ENCODE results near the gene ORAI1.

The ORAI1 gene

GRCh38 chr12:121603581-121603980 lies 22.7 kb upstream of the ORAI1 start:
- Histone ChIP-seq H3K4me1 (ENCODE audit: control extremely low read depth in 1 of 4, control insufficient read depth in 4 of 4, insufficient read depth in 4 of 4, low read length in 3 of 4) (peaks cover 0 to 2% (median 0%) of the 10 kb centered on the region in 4 experiments), H3K36me3 (ENCODE audit: control insufficient read depth in 4 of 4, insufficient read depth in 4 of 4, low read length in 3 of 4) (no peaks in the 10 kb centered on the region), H3K4me3 (ENCODE audit: control insufficient read depth in 1 of 7, extremely low read depth in 1 of 7, insufficient read depth in 4 of 7, low read depth in 2 of 7, low read length in 6 of 7) (no peak overlapping the region), H3K27ac (ENCODE audit: insufficient read depth in 1 of 2, low read depth in 1 of 2, low read length in 2 of 2, poor library complexity in 1 of 2, severe bottlenecking in 2 of 2) (no peak overlapping the region), H3K9me3 (ENCODE audit: control extremely low read depth in 1 of 5, control insufficient read depth in 4 of 5, insufficient read depth in 2 of 5, low read depth in 1 of 5, low read length in 4 of 5) (no peaks in the 10 kb centered on the region), H3K27me3 (replicated peaks in 2 of 5; ENCODE audit: control insufficient read depth in 4 of 5, insufficient read depth in 5 of 5, low read length in 4 of 5) (no peaks in the 10 kb centered on the region)
- POLR2A ChIA-PET = no interaction called here
- CTCF ChIA-PET = no interaction called here
- WGBS (ENCODE audit: insufficient coverage) = 100% methylated on average over 5 of the region's 6 CpGs
- DNase-seq = no peak

GRCh38 chr12:121608301-121608700 lies 18.0 kb upstream of the ORAI1 start:
- 97% methylated on average over 6 of the region's 6 CpGs for WGBS (ENCODE audit: insufficient coverage)
- DNase-seq = no peak
- H3K4me3 ChIP-seq (ENCODE audit: control insufficient read depth in 1 of 7, extremely low read depth in 1 of 7, insufficient read depth in 4 of 7, low read depth in 2 of 7, low read length in 6 of 7) = no peak overlapping the region
- no peak overlapping the region for H3K27ac ChIP-seq (ENCODE audit: insufficient read depth in 1 of 2, low read depth in 1 of 2, low read length in 2 of 2, poor library complexity in 1 of 2, severe bottlenecking in 2 of 2)
- H3K9me3 ChIP-seq (ENCODE audit: control extremely low read depth in 1 of 5, control insufficient read depth in 4 of 5, insufficient read depth in 2 of 5, low read depth in 1 of 5, low read length in 4 of 5) = no peaks in the 10 kb centered on the region
- POLR2A ChIA-PET = interaction anchor here (0.6 kb wide), 1 partner anchor 1039 kb away, joined by 4 read pairs; no protein-coding TSS in a partner anchor
- H3K36me3 ChIP-seq (ENCODE audit: control insufficient read depth in 4 of 4, insufficient read depth in 4 of 4, low read length in 3 of 4) = no peaks in the 10 kb centered on the region
- CTCF ChIA-PET = no interaction called here
- H3K27me3 ChIP-seq (replicated peaks in 2 of 5; ENCODE audit: control insufficient read depth in 4 of 5, insufficient read depth in 5 of 5, low read length in 4 of 5) = no peaks in the 10 kb centered on the region
- H3K4me1 ChIP-seq (ENCODE audit: control extremely low read depth in 1 of 4, control insufficient read depth in 4 of 4, insufficient read depth in 4 of 4, low read length in 3 of 4) = peaks cover 0 to 2% (median under 1%) of the 10 kb centered on the region in 4 experiments

GRCh38 chr12:121610239-121611149 lies 15.8 kb upstream of the ORAI1 start:
- Histone ChIP-seq H3K27ac (ENCODE audit: insufficient read depth in 1 of 2, low read depth in 1 of 2, low read length in 2 of 2, poor library complexity in 1 of 2, severe bottlenecking in 2 of 2) (no peak overlapping the region), H3K4me3 (ENCODE audit: control insufficient read depth in 1 of 7, extremely low read depth in 1 of 7, insufficient read depth in 4 of 7, low read depth in 2 of 7, low read length in 6 of 7) (no peak overlapping the region), H3K9me3 (ENCODE audit: control extremely low read depth in 1 of 5, control insufficient read depth in 4 of 5, insufficient read depth in 2 of 5, low read depth in 1 of 5, low read length in 4 of 5) (no peaks in the 10 kb centered on the region), H3K27me3 (replicated peaks in 2 of 5; ENCODE audit: control insufficient read depth in 4 of 5, insufficient read depth in 5 of 5, low read length in 4 of 5) (no peaks in the 10 kb centered on the region), H3K36me3 (ENCODE audit: control insufficient read depth in 4 of 4, insufficient read depth in 4 of 4, low read length in 3 of 4) (no peaks in the 10 kb centered on the region), H3K4me1 (ENCODE audit: control extremely low read depth in 1 of 4, control insufficient read depth in 4 of 4, insufficient read depth in 4 of 4, low read length in 3 of 4) (peaks cover 0 to 2% (median under 1%) of the 10 kb centered on the region in 4 experiments)
- WGBS (ENCODE audit: insufficient coverage) = 92% methylated on average over 9 of the region's 11 CpGs
- POLR2A ChIA-PET = interaction anchor here (0.6 kb wide), 1 partner anchor 39 kb away, joined by 4 read pairs; no protein-coding TSS in a partner anchor
- no peak for DNase-seq
- CTCF ChIA-PET = interaction anchor here (0.5 to 2.1 kb wide), 5 partner anchors 9 to 58 kb away, joined by 4 to 6 read pairs (median 5); no protein-coding TSS in a partner anchor

- CTCF ChIA-PET = interaction anchor here (1.5 to 2.1 kb wide), 3 partner anchors 12 to 16 kb away, joined by 5 to 6 read pairs (median 5); no protein-coding TSS in a partner anchor
Observed at GRCh38 chr12:121611306-121611705, 15.0 kb upstream of the ORAI1 start.

GRCh38 chr12:121613462-121613861 lies 12.9 kb upstream of the ORAI1 start:
- ChIA-PET POLR2A (no interaction called here), CTCF (no interaction called here)
- no peaks in the 10 kb centered on the region for H3K9me3 ChIP-seq (ENCODE audit: control extremely low read depth in 1 of 5, control insufficient read depth in 4 of 5, insufficient read depth in 2 of 5, low read depth in 1 of 5, low read length in 4 of 5)
- H3K27me3 ChIP-seq (replicated peaks in 2 of 5; ENCODE audit: control insufficient read depth in 4 of 5, insufficient read depth in 5 of 5, low read length in 4 of 5) = no peaks in the 10 kb centered on the region
- H3K27ac ChIP-seq (ENCODE audit: insufficient read depth in 1 of 2, low read depth in 1 of 2, low read length in 2 of 2, poor library complexity in 1 of 2, severe bottlenecking in 2 of 2) = no peak overlapping the region
- no peak for DNase-seq
- H3K4me3 ChIP-seq (ENCODE audit: control insufficient read depth in 1 of 7, extremely low read depth in 1 of 7, insufficient read depth in 4 of 7, low read depth in 2 of 7, low read length in 6 of 7) = no peak overlapping the region
- no peaks in the 10 kb centered on the region for H3K36me3 ChIP-seq (ENCODE audit: control insufficient read depth in 4 of 4, insufficient read depth in 4 of 4, low read length in 3 of 4)
- 100% methylated on average over 2 of the region's 7 CpGs for WGBS (ENCODE audit: insufficient coverage)
- H3K4me1 ChIP-seq (ENCODE audit: control extremely low read depth in 1 of 4, control insufficient read depth in 4 of 4, insufficient read depth in 4 of 4, low read length in 3 of 4) = peaks cover 0 to 2% (median under 1%) of the 10 kb centered on the region in 4 experiments

More at GRCh38 chr12:121611306-121611705, 15.0 kb upstream of the ORAI1 start:
- POLR2A ChIA-PET = interaction anchor here (0.6 kb wide), 1 partner anchor 38 kb away, joined by 4 read pairs; no protein-coding TSS in a partner anchor
- DNase-seq = peak in 1 of 3 donors; percentile 25
- H3K9me3 ChIP-seq (ENCODE audit: control extremely low read depth in 1 of 5, control insufficient read depth in 4 of 5, insufficient read depth in 2 of 5, low read depth in 1 of 5, low read length in 4 of 5) = no peaks in the 10 kb centered on the region
- no peak overlapping the region for H3K4me3 ChIP-seq (ENCODE audit: control insufficient read depth in 1 of 7, extremely low read depth in 1 of 7, insufficient read depth in 4 of 7, low read depth in 2 of 7, low read length in 6 of 7)
- H3K36me3 ChIP-seq (ENCODE audit: control insufficient read depth in 4 of 4, insufficient read depth in 4 of 4, low read length in 3 of 4) = no peaks in the 10 kb centered on the region
- H3K4me1 ChIP-seq (ENCODE audit: control extremely low read depth in 1 of 4, control insufficient read depth in 4 of 4, insufficient read depth in 4 of 4, low read length in 3 of 4) = peaks cover 0 to 2% (median under 1%) of the 10 kb centered on the region in 4 experiments
- H3K27me3 ChIP-seq (replicated peaks in 2 of 5; ENCODE audit: control insufficient read depth in 4 of 5, insufficient read depth in 5 of 5, low read length in 4 of 5) = no peaks in the 10 kb centered on the region
- H3K27ac ChIP-seq (ENCODE audit: insufficient read depth in 1 of 2, low read depth in 1 of 2, low read length in 2 of 2, poor library complexity in 1 of 2, severe bottlenecking in 2 of 2) = no peak overlapping the region
- 100% methylated on average over 2 of the region's 2 CpGs for WGBS (ENCODE audit: insufficient coverage)

- Histone ChIP-seq H3K9me3 (ENCODE audit: control extremely low read depth in 1 of 5, control insufficient read depth in 4 of 5, insufficient read depth in 2 of 5, low read depth in 1 of 5, low read length in 4 of 5) (no peaks in the 10 kb centered on the region), H3K27ac (ENCODE audit: insufficient read depth in 1 of 2, low read depth in 1 of 2, low read length in 2 of 2, poor library complexity in 1 of 2, severe bottlenecking in 2 of 2) (no peak overlapping the region), H3K36me3 (ENCODE audit: control insufficient read depth in 4 of 4, insufficient read depth in 4 of 4, low read length in 3 of 4) (no peaks in the 10 kb centered on the region), H3K27me3 (replicated peaks in 2 of 5; ENCODE audit: control insufficient read depth in 4 of 5, insufficient read depth in 5 of 5, low read length in 4 of 5) (no peaks in the 10 kb centered on the region), H3K4me1 (ENCODE audit: control extremely low read depth in 1 of 4, control insufficient read depth in 4 of 4, insufficient read depth in 4 of 4, low read length in 3 of 4) (peaks cover 0 to 8% (median 7%) of the 10 kb centered on the region in 4 experiments), H3K4me3 (ENCODE audit: control insufficient read depth in 1 of 7, extremely low read depth in 1 of 7, insufficient read depth in 4 of 7, low read depth in 2 of 7, low read length in 6 of 7) (no peak overlapping the region)
- 100% methylated on average over 1 of the region's 9 CpGs for WGBS (ENCODE audit: insufficient coverage)
- ChIA-PET CTCF (interaction anchor here (1.4 kb wide), 1 partner anchor 63 kb away, joined by 3 read pairs; no protein-coding TSS in a partner anchor), POLR2A (interaction anchor here (0.6 kb wide), 1 partner anchor 644 kb away, joined by 5 read pairs; no protein-coding TSS in a partner anchor)
- DNase-seq = no peak
Observed at GRCh38 chr12:121614872-121615467, 11.4 kb upstream of the ORAI1 start.
